Retinal pigment epithelial cell (primary cell): ENCODE measurements around the gene LPAR1.

Experiments used
- DNase-seq: peaks from one replicate; pipeline ENCODE4 v3.0.0-alpha.2; 2010; ENCODE audit warnings: low read depth
- H3K4me3 ChIP-seq: 2 replicates; pipeline ENCODE4 v1.5.1; 2011; ENCODE audit warnings: mild to moderate bottlenecking, low read length, control low read depth, moderate library complexity
- TF ChIP-seq, protein P1 (sequence below): conservative IDR thresholded peaks from 2 replicates; pipeline ENCODE4 v1.5.1; 2011; ENCODE audit warnings: low read depth, low read length, control low read depth, inconsistent platforms

The LPAR1 gene

DNA sequence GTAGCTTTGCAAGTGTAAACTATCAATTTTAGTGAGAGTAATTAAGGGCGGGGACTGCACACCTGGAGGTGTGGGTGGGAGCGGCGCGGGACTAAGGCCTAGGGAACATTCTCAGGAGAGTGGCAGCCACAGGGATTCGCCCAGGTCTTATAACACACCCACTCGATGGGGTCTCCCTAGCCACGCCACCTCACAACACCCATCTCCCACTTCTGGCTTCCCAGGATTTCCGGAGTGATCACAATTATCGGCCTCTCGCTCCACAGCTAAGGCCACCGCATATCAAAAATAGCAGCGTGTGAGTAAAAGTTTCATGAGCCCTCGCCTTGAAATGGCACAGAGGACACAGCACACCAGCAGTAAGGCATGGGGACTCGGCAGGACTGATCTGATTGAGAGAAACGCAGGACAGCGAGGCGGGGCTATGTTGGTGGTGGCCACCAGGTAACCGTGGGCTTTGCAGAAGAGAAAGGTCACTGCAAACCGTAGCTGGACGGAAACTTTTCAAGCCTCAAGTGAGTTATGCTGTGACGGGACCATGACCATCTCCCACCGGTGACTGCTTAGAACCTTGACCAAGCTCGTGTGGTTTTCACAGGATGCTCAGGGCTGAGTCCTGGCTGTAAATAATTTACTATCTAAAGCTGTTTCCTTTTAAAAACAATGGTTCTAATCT, 1.1 kb upstream of the LPAR1 start:
- no peak for DNase-seq
- TF ChIP-seq, protein P1, sequence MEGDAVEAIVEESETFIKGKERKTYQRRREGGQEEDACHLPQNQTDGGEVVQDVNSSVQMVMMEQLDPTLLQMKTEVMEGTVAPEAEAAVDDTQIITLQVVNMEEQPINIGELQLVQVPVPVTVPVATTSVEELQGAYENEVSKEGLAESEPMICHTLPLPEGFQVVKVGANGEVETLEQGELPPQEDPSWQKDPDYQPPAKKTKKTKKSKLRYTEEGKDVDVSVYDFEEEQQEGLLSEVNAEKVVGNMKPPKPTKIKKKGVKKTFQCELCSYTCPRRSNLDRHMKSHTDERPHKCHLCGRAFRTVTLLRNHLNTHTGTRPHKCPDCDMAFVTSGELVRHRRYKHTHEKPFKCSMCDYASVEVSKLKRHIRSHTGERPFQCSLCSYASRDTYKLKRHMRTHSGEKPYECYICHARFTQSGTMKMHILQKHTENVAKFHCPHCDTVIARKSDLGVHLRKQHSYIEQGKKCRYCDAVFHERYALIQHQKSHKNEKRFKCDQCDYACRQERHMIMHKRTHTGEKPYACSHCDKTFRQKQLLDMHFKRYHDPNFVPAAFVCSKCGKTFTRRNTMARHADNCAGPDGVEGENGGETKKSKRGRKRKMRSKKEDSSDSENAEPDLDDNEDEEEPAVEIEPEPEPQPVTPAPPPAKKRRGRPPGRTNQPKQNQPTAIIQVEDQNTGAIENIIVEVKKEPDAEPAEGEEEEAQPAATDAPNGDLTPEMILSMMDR: no peak
- H3K4me3 ChIP-seq: peak overlapping the region; percentile 59

DNA sequence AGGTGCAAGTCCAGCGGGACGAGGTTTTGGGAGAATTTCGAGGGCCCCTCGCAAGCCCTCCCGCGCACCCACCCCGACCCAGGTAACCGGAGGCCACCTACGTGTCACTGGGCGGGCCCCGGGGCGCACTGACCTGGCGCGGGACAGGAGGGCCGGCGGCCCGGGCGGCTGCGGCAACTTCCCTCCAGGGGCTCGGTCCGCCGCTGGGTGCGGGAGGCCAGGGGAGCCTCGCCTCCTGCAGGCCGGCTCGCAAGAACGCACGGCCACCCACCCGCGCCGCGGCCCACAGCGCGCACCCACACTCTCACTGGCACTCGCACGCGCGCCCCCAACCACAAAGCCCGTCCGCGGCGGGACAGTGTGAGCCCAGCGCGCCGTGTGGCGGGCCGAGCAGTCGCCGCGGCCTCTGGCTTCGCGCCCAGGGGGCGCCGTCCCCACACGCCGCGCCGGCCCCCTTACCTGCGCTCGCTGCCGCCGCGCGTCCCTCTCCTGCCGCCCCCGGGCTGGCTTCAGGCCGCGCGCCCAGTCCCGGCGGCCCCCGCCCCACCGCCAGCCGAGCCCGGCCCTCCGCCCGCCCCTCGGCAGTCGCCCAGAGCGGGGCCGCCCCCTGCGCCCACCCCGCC, 451 bp downstream of the LPAR1 start:
- peak overlapping the region; percentile 59 for H3K4me3 ChIP-seq
- DNase-seq: no peak
- TF ChIP-seq, protein P1: no peak

DNA sequence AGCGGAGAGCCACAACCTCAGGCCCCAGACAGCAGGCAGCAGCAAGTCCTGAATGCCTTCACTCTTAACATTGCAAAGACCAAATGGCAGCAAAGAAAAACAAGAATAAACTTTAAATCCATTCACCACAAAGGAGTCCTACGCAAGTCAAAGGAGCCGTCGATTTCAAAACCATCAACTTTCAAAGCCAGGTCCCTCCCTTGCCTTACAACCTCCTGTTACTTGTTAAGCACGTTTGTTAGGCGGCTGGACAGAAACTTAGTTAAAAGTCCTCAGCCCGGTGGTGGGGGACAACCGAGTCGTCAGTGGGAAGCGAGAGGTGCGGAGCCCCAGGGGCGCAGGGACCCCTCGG, 938 bp downstream of the LPAR1 start:
- TF ChIP-seq, protein P1: no peak
- H3K4me3 ChIP-seq: peak overlapping the region; percentile 52

DNA sequence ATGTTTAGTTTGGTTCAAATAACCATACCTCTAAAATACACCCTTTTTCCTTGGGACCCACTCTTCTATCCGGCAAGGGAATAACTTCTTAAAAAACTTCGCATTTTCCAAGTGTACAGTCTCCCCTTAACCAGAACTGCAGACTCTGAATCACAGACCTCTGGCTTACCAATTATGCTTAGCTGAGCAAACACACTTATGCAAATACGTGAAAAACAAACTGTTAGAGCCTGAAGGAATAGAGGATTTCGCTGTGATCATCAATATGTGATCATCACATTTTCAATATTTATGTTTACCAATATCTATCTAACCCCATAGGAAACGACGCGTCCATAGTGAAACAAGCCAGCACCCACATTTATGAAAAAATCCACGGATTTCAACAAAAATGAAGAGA, 1.3 kb downstream of the LPAR1 start:
- TF ChIP-seq, protein P1: no peak
- peak overlapping the region; percentile 52 for H3K4me3 ChIP-seq
- DNase-seq: no peak

More for the DNA sequence above, 938 bp downstream of the LPAR1 start:
- DNase-seq: no peak

DNA sequence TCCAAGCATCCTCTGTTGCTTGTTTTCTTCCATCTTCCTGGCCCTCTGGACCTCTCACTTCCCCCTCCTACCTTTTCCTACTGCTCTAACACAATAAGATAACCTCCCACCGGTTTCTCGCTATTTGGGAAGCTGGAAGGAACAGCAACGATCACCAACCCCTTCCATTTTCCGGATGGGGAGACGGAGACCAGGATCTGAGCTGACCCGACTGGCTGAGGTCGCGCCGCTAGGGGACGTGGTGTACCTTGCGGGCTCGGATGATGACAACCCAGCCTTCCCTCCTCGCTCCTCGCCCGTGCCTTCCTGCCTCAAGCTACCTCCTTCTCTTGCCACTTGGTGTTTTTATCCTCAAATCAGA, 1.9 kb downstream of the LPAR1 start:
- no peak for DNase-seq
- no peak overlapping the region for H3K4me3 ChIP-seq
- TF ChIP-seq, protein P1: peak; percentile 45

DNA sequence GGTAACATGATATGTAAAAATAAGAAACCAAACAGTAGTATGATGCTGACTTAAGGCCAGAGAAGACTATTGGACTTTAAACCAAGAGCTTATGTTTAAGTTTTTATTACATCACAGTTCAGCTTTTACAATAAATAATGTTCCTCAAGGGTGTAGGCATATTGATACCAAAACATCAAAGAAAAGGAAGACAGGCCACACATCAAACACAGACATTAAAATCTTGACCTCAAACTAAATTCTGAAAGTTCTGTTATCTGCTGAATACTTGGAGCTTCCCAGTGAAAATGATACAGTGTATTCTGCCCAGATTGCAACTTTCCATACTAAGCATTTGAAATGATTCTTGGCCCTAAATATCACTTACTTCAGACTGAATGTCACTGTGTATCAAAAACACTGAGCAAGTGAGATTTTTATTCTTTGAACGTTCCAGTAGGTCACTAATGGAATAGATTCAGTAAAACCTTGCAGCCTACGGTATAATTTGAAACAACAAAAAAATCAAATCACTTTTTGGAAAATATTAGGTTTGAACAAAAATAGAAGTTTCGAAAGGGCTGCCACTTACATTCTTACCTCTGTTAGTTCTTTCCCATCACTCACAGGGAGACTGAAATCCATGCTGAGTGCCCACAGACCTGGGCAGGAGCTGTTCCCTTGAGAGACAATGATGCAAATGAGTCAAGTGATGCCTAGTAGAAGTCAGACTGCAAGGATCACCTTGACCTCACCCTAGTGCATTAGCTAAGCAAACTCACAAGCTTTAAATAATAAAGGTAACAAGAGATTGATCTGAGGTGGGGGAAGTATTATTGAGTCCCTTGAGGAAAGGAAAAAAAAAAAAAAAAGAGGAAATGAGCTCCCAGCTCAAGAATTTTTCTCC, 2.5 kb downstream of the LPAR1 start:
- TF ChIP-seq, protein P1: no peak
- no peak overlapping the region for H3K4me3 ChIP-seq
- DNase-seq: no peak
